ENCODE results near the gene LRRC3.
"Not testable (repeated sequence)": the region's sequence is repeated elsewhere in the genome, so short reads cannot be mapped to it uniquely, and the experiment has no call there.

The LRRC3 gene, protein sequence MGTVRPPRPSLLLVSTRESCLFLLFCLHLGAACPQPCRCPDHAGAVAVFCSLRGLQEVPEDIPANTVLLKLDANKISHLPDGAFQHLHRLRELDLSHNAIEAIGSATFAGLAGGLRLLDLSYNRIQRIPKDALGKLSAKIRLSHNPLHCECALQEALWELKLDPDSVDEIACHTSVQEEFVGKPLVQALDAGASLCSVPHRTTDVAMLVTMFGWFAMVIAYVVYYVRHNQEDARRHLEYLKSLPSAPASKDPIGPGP

GRCh38 chr21:44454747-44455523 lies at the start of gene LRRC3:
Gene LRRC3, plus strand, starts transcription at chr21:44455510. Its CDS starts 1,135 bp downstream, at chr21:44456645.
- DNase-seq (ENCODE audit: low read depth) = peak; percentile 34
- H3K4me3 ChIP-seq (ENCODE audit: low read depth, low read length) = peak within 1 kb of the TSS; percentile 51

GRCh38 chr21:44405948-44406872 lies 49.1 kb upstream of the LRRC3 start:
- no peak for DNase-seq (ENCODE audit: low read depth)
- H3K4me3 ChIP-seq (ENCODE audit: low read depth, low read length) = no peak overlapping the region

DNA sequence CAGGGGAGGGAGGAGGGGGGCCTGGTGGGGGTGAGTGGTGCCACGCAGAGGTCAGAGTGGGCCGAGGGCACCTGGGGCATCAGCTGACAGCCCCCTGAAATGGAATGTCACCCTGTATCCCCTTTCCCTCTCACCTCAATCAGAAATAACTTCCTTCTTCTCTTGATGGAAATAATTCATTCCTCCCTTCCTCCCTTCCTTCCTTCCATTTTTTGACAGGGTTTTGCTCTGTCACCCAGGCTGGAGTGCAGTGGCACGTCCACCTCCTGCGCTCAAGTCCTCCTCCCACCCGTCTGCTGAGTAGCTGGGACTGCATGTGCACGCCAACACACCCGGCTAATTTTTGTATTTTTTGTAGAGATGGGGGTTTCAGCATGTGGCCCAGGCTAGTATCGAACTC lies 48.4 kb upstream of the LRRC3 start:
- DNase-seq (ENCODE audit: low read depth) = no peak
- no peak overlapping the region for H3K4me3 ChIP-seq (ENCODE audit: low read depth, low read length)

GRCh38 chr21:44407493-44407892 lies 47.8 kb upstream of the LRRC3 start:
- no peak overlapping the region for H3K4me3 ChIP-seq (ENCODE audit: low read depth, low read length)
- DNase-seq (ENCODE audit: low read depth) = no peak

DNA sequence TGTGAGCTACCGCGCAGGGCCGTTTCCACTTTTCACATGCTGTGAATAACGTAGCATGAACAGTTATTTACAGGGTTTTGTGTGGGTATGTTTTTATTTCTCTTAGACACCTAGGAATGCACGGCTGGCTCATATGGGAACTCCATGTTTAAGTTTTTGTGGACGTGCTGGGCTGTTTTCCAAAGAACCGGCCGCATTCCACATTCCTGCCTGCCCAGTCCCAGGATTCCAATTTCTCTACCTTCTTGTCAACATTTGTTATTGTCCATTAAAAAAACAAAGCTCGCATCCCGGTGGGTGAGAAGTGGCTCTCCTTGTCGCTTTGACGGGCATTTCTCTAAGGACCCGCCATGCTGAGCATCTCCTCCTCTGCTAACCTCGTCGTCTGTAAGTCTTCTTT lies 47.1 kb upstream of the LRRC3 start:
- DNase-seq (ENCODE audit: low read depth) = no peak
- no peak overlapping the region for H3K4me3 ChIP-seq (ENCODE audit: low read depth, low read length)

DNA sequence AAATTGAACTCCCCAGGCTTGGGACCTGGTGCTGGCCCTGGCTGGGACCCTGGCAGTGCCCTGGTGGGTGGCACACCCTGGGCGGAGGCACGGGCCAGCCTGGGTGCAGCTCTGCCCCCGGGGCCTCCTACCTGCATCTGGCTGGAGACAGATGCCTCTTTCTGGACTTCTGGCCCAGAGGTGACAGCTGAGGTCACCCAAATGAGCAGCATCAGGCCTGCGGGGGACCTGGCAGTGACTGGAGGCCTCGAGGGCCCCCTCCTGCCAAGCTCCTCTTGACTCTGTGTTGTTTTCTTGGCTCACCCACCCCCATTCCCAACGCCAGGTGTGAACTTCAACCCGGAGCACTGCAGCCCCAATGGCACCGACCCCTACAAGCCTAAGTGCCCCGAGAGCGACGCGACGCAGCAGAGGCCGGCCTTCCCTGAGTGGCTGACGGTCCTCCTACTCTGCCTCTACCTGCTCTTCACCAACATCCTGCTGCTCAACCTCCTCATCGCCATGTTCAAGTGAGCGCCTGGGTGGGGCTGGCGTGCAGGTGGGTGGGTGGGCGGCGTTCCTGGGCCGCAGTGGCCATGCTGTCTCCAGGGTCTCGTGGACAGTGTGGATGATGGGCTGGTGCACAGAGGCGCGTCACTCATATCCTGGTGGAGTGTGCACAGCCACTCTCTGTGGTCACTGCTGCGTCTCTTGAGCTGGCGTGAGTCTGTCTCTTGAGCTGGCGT lies 41.6 kb upstream of the LRRC3 start:
- DNase-seq (ENCODE audit: low read depth) = no peak
- H3K4me3 ChIP-seq (ENCODE audit: low read depth, low read length) = no peak overlapping the region

DNA sequence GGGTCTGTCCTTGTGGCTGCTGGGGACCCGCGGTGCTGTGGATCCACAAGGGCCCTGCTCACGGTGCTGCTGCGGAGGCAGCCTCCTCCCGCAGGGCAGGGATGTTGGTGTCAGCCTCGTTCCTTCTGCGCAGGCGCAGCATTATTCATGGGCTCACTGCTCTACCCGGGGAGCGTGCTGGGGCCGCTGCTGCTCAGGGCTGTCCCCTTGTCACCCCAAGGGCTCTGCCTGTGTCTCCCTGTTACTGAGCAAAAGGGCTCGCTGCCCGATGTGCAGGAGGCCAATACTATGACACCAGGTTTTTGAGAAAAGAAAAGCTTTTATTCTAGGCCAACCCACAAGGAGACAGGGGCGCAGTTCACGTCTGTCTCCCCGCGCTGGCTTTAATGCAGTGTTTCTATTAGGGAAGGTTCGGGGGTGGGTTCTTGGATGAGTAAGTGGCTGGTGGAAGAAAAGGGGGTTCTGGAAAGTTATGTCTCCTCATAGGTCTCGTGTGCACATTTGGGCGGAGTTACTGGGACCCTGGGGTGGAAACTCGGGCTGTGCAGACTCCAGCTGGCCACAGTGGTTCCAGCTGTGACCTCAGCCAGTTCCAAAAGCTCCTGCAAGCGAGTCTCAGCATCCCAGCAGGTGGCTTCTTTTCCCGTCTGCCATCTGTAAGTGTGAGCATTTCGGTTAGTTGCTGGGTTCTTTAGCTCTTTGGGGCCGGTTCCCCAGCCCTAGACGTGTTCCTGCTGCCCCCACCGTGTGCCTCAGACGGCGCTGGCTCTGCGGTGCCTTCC lies 40.8 kb upstream of the LRRC3 start:
- DNase-seq (ENCODE audit: low read depth) = no peak
- H3K4me3 ChIP-seq (ENCODE audit: low read depth, low read length) = no peak overlapping the region

DNA sequence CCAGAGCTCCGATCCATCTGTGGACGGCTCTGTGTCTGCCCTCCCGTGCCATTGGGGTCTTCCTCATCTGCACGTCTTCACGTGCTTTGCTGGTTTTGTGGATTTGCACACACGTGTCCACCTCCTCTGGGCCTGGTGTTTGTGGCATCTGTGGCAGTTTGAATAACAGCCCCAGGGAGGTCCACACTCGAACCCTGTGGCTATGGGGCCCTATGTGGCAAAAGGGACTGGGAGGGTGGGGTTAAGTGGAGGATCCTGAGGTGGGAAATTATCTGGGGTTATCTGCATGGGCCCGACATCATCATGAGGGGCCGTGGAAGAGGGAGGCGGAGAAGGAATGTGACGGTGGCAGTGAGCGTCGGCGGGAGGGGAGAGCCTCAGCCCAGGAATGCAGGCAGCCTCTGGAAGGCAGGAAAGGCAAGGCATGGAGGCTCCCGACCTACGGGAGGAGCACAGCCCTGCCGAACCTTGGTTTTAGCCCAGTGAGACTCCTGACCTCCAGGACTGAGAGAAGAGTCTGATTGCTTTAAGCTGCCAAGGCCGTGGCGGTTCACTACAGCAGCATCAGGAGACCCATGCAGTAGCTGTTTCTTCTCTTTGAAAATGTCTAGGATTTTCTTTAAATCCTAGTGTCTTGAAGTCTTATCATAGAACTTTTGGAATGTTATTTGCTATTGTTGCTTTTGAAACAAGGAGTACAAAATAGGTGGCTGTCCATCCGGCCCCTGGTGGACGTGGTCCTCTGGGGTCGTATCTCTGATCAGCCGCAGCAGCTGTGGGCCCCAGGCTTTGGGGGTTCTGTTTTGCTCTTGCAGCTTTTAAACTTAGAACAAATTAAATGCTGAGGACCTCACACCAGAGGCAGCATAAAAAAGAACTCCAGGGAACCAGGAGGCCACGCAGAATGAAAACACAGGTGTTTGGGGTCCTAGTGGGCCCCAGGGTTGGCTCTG lies 40.0 kb upstream of the LRRC3 start:
- no peak for DNase-seq (ENCODE audit: low read depth)
- H3K4me3 ChIP-seq (ENCODE audit: low read depth, low read length) = no peak overlapping the region

- no peak for DNase-seq (ENCODE audit: low read depth)
Observed at GRCh38 chr21:44416193-44416592, 39.1 kb upstream of the LRRC3 start.

GRCh38 chr21:44417621-44418107 lies 37.6 kb upstream of the LRRC3 start:
- not testable (repeated sequence) for DNase-seq (ENCODE audit: low read depth)

More at GRCh38 chr21:44416193-44416592, 39.1 kb upstream of the LRRC3 start:
- no peak overlapping the region for H3K4me3 ChIP-seq (ENCODE audit: low read depth, low read length)

GRCh38 chr21:44418108-44418875 lies 37.0 kb upstream of the LRRC3 start:
- no peak for DNase-seq (ENCODE audit: low read depth)
- no peak overlapping the region for H3K4me3 ChIP-seq (ENCODE audit: low read depth, low read length)

More at GRCh38 chr21:44417621-44418107, 37.6 kb upstream of the LRRC3 start:
- not testable (repeated sequence) for H3K4me3 ChIP-seq (ENCODE audit: low read depth, low read length)

DNA sequence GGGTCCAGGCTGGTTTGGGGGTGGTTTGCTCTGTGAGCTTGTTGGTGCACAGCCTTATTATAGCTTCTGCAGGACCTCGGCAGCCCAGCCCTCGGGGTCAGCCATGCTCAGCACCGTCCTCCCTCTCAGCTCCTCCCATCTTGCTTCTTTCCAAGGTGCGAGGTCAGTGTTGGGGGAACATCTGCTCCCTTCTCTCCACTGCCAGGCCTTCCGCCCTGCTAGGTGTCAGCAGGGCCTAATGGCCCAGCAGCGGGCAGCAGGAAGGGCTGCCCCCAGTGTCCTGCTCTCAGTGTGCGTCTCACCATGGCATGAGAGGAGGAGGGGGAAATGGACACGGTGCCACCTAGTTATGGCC lies 36.5 kb upstream of the LRRC3 start:
- DNase-seq (ENCODE audit: low read depth) = no peak

DNA sequence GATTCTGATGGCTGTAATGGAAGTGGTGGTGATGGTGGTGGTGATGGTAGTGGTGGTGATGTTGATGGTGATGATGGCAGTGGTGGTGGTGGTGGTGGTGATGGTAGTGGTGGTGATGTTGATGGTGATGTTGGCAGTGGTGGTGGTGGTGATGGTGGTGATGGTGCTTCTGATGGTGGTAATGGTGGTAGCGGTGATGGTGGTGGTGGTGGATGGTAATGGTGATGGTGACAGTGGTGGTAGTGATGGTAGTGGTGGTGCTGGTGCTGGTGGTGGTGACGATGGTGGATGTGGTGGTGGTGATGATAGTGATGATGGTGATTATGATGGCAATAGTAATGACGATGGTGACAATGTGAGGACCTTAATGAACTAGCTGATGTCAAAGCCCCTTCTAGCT lies 35.6 kb upstream of the LRRC3 start:
- H3K4me3 ChIP-seq (ENCODE audit: low read depth, low read length) = no peak overlapping the region
- DNase-seq (ENCODE audit: low read depth) = no peak

More for the DNA sequence above, 36.5 kb upstream of the LRRC3 start:
- no peak overlapping the region for H3K4me3 ChIP-seq (ENCODE audit: low read depth, low read length)

DNA sequence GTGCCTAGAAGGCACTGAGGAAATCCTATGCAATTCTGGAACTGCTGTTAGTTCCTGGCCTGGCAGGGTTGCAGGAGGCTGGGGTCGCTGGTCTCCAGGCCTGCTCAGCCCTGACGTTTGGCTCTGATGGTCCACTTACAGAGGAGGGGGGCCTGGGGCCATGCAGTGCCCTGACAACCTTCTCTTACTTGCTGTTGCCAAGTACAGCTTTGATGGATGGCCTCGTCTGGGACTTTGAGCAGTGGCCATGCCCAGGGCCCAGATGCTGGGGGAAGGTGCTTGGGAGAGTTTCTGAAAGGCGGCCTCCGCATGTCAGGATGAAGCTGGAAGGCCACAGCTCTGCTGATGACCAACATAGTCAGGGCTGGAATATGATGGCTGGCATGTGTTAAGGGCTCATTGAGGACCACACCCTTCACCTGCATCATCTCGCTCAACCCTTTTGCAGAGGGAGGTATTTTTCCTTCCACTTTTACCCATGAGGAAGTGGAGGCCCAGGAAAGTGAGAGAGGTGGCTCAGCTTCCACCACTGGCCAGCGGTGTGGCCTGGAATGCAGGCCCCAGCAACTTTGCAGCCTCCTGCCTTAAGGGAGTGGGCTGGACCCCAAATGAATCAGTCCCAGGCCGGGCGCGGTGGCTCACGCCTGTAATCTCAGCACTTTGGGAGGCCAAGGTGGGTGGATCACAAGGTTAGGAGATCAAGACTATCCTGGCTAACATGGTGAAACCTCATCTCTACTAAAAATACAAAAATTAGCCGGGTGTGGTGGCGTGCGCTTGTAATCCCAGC lies 34.7 kb upstream of the LRRC3 start:
- H3K4me3 ChIP-seq (ENCODE audit: low read depth, low read length) = no peak overlapping the region
- no peak for DNase-seq (ENCODE audit: low read depth)

DNA sequence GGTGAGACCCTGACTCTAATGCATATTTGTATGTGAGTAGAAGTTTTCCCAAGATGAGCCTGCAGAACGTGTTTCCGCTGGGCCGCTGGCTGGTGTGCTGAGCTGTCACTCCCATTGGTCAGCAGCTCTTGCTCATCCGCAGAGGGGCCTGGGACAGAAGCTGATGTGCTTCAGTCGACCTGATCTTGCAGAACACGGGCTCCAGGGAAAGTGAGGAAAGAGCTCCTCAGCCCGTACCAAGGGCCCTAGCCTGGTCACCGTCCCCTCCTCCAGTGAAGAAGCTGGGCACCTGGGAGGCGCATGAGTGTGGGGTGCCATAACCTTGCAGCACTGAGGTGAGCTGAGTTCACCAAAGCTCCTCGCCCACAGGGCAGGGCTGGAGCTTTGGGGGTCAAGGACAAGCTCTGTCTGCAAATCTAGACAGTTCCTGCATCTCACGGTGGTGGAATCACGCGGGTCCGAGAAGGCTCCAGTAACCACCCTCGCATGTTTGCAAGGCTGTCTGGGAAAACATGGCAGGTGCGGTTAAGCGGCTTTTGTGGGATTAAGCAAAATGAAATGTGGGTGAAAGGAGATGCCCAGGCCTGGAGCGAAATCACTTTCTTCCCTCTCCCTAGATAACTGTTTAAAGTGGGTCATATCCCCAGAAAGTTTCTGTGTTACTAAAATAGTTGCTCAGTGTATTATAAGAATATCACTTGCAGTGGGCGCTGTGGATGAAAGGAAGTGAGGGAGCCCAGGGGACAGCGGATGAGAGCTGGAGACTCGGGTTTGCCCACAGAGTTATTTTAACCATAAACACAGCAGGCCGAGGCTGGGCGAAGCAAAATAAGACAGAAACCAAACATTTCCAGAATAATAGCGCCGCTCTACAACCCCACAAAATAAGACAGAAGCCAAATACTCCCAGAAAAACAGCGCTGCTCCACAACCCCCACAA lies 33.1 kb upstream of the LRRC3 start:
- H3K4me3 ChIP-seq (ENCODE audit: low read depth, low read length) = no peak overlapping the region
- DNase-seq (ENCODE audit: low read depth) = no peak
